Retinal pigment epithelial cell (primary cell): ENCODE measurements around the gene TRABD2A.

Source experiments
- DNase-seq: peaks from one replicate; pipeline ENCODE4 v3.0.0-alpha.2; 2010; ENCODE audit warnings: low read depth
- H3K4me3 ChIP-seq: 2 replicates; pipeline ENCODE4 v1.5.1; 2011; ENCODE audit warnings: mild to moderate bottlenecking, low read length, control low read depth, moderate library complexity
- CTCF ChIP-seq: conservative IDR thresholded peaks from 2 replicates; pipeline ENCODE4 v1.5.1; 2011; ENCODE audit warnings: low read depth, low read length, control low read depth, inconsistent platforms

Gene TRABD2A

GRCh38 chr2:84884449-84884848, 3.6 kb upstream of the TRABD2A start:
- no peak for TF ChIP-seq CTCF
- no peak overlapping the region for H3K4me3 ChIP-seq
- DNase-seq = no peak

GRCh38 chr2:84882775-84883550, 2.1 kb upstream of the TRABD2A start:
- H3K4me3 ChIP-seq = no peak overlapping the region
- DNase-seq = no peak
- no peak for TF ChIP-seq CTCF

- no peak for TF ChIP-seq CTCF
- no peak overlapping the region for H3K4me3 ChIP-seq
- no peak for DNase-seq
These were observed 1.5 kb upstream of the TRABD2A start for GRCh38 chr2:84882414-84882738.

GRCh38 chr2:84881581-84882413, 913 bp upstream of the TRABD2A start:
- no peak for DNase-seq
- TF ChIP-seq CTCF = peak; percentile 78
- H3K4me3 ChIP-seq = peak overlapping the region; percentile 66

- peak overlapping the region; percentile 57 for H3K4me3 ChIP-seq
- DNase-seq = no peak
- no peak for TF ChIP-seq CTCF
These were observed 564 bp downstream of the TRABD2A start for GRCh38 chr2:84880395-84880644.

GRCh38 chr2:84879584-84880394, 1.1 kb downstream of the TRABD2A start:
- DNase-seq = no peak
- H3K4me3 ChIP-seq = peak overlapping the region; percentile 57
- no peak for TF ChIP-seq CTCF
